SK-N-MC (cell line): ENCODE measurements around the gene ACTL7A.
"Not testable (repeated sequence)": the region's sequence is repeated elsewhere in the genome, so short reads cannot be mapped to it uniquely, and the experiment has no call there.

Source experiments
- DNase-seq: peaks from one replicate; pipeline ENCODE4 v3.0.0-alpha.2; 2011; ENCODE audit warnings: low read depth, low spot score
- H3K27ac ChIP-seq: fragments of 200-600 bp; sonication (generic); 2 replicates; pipeline ENCODE4 v1.5.1; 2016; ENCODE audit warnings: mixed run types
- H3K36me3 ChIP-seq: fragments of 200-600 bp; sonication (generic); 2 replicates; pipeline ENCODE4 v1.6.1; 2017; ENCODE audit warnings: antibody characterized with exemption, low read length, mixed read lengths; ENCODE audit not compliant: insufficient read depth
- H3K4me3 ChIP-seq: fragments of 200-600 bp; sonication (generic); 2 replicates; pipeline ENCODE4 v1.5.1; 2016
- H3K9ac ChIP-seq: fragments of 200-600 bp; sonication (generic); 2 replicates; pipeline ENCODE4 v1.8.0; 2017; ENCODE audit warnings: mixed run types, mixed read lengths; ENCODE audit not compliant: insufficient read length
- H3K9me3 ChIP-seq: fragments of 200-600 bp; sonication (generic); 2 replicates; pipeline ENCODE4 v1.6.1; 2017; ENCODE audit warnings: low read depth, mild to moderate bottlenecking, antibody characterized with exemption, low read length, moderate library complexity, mixed read lengths
- EZH2 ChIP-seq: fragments of 200-600 bp; sonication (generic); IDR thresholded peaks from one replicate; pipeline ENCODE4 v1.6.1; 2017; ENCODE audit warnings: antibody characterized with exemption
- FOXP2 ChIP-seq: optimal IDR thresholded peaks from 2 replicates; pipeline ENCODE3; 2011; ENCODE audit warnings: mild to moderate bottlenecking, moderate library complexity; ENCODE audit not compliant: insufficient read depth; ENCODE audit errors: extremely low read length, control extremely low read depth
- POLR2AphosphoS5 ChIP-seq: IDR thresholded peaks from 2 replicates; pipeline ENCODE4 v1.6.1; 2012; ENCODE audit warnings: mild to moderate bottlenecking, low read depth, low read length, borderline replicate concordance

ACTL7A gene

DNA sequence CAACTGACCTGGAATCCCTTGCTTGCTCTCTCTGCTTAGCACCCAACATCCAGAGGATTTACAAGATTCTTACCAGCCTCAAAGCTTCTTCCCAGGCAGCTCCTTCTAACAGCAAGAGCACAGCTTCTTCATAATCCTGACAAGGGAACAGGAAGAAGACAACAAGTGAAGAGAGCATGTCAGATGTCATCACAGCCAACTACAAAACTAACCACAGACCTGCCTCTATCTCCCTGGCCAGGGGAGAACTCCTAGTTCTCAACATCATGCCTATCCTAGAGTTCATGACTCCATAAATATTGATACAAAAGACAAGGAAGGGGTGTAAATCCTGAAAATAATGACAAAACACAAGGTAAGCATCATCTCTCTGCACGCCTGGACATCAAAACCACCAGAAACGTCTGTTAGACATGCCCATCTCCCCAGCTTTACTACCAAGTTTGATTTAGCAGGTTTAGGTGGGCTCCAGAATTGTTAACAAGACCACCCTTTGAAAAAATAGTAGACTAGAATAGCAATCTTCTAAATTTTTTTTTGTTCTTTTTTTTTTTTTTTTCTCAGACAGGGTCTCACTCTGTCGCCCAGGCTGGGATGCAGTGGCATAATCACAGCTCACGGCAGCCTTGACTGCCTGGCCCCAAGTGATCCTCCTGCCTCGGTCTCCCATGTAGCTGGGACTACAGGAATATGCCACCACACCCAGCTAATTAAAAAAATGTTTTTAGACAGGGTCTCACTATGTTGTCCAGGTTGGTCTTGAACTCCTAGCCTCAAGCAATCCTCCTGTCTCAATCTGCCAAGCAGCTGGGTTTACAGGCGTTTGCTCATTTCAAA is 20.2 kb downstream of the ACTL7A start:
- Histone ChIP-seq H3K9ac (no peak overlapping the region), H3K27ac (no peak overlapping the region), H3K36me3 (peaks cover 50% of the 10 kb centered on the region), H3K9me3 (no peaks in the 10 kb centered on the region), H3K4me3 (no peak overlapping the region)
- TF ChIP-seq FOXP2 (no peak), EZH2 (no peak), POLR2AphosphoS5 (no peak)
- no peak for DNase-seq

DNA sequence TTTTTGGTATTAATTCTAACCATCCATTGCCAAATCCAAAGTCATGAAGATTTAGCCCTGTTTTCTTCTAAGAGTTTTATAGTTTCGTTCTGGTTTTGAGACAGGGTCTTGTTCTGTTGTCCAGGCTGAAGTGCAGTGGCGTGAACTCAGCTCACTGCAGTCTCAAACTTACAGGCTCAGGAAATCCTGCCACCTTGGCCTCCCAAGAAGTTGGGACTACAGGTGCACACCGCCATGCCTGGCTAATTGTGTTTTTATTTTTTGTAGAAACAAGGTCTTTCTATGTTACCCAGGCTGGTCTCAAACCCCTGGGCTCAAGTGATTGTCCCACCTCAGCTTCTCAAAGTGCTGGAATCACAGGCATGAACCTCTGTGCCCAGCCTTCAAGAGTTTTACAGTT is 21.0 kb downstream of the ACTL7A start:
- Histone ChIP-seq H3K4me3 (no peak overlapping the region), H3K9ac (no peak overlapping the region), H3K9me3 (no peaks in the 10 kb centered on the region), H3K27ac (no peak overlapping the region), H3K36me3 (peaks cover 42% of the 10 kb centered on the region)
- DNase-seq: no peak
- no peak for TF ChIP-seq POLR2AphosphoS5
- TF ChIP-seq FOXP2: no peak
- no peak for TF ChIP-seq EZH2

DNA sequence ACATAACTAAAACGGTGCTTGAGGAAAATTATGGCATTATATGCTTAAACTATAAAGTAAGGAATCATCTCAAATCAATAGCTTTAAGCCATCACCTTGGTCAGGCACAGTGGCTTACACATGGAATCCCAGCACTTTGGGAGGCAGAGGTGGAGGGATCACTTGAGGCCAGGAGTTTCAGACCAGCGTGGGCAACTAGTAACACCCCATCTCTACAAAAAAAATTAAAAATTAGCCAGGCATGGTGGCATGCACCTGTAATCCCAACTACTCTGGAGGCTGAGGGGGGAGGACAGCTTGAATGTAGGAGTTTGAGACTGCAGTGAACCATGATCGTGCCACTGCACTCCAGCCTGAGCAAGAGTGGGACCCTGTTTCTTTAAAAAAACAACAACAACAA is 22.6 kb downstream of the ACTL7A start:
- no peak overlapping the region for H3K27ac ChIP-seq
- peaks cover 41% of the 10 kb centered on the region for H3K36me3 ChIP-seq

DNA sequence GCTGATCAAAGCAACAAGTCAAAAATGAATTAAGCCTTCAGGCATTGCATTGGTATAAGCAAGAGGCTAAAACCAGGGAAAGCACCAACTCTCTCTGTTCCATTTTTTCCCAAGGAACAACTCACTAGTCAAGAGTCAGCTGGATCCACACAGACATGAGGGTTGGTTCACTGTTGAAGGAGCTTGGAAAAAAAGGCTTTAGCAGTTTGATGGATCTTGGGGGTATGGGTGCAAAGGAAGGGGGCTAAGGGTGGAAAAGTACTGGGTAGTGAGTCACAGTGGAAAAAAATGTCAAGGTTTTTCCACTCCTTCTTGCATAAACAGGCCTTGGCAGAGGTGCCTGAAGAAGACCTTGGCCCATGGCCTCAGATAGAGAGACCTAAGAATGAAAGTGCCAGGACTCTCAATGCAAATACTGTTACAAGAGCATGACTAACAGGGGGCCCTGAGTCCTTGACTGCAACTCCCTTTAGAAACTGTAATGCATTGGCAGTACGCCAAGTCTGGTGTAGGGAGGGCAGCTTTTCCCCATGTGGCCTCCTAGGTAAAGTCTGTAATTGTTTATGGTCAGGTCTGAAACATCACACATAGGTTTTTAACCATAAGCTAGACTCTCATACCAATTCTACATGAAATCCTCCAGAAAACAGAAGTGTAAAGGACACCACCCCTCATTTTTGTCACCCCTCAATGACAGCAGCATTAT is 23.7 kb downstream of the ACTL7A start:
- peaks cover 46% of the 10 kb centered on the region for H3K36me3 ChIP-seq
- H3K27ac ChIP-seq: no peak overlapping the region
- H3K9me3 ChIP-seq: no peaks in the 10 kb centered on the region
- no peak overlapping the region for H3K9ac ChIP-seq
- TF ChIP-seq FOXP2: no peak
- no peak for TF ChIP-seq EZH2
- no peak for TF ChIP-seq POLR2AphosphoS5
- no peak overlapping the region for H3K4me3 ChIP-seq
- peak; percentile 10 for DNase-seq

More for the DNA sequence above, 22.6 kb downstream of the ACTL7A start:
- no peak for DNase-seq
- Histone ChIP-seq H3K9me3 (no peaks in the 10 kb centered on the region), H3K9ac (no peak overlapping the region), H3K4me3 (no peak overlapping the region)
- no peak for TF ChIP-seq POLR2AphosphoS5

DNA sequence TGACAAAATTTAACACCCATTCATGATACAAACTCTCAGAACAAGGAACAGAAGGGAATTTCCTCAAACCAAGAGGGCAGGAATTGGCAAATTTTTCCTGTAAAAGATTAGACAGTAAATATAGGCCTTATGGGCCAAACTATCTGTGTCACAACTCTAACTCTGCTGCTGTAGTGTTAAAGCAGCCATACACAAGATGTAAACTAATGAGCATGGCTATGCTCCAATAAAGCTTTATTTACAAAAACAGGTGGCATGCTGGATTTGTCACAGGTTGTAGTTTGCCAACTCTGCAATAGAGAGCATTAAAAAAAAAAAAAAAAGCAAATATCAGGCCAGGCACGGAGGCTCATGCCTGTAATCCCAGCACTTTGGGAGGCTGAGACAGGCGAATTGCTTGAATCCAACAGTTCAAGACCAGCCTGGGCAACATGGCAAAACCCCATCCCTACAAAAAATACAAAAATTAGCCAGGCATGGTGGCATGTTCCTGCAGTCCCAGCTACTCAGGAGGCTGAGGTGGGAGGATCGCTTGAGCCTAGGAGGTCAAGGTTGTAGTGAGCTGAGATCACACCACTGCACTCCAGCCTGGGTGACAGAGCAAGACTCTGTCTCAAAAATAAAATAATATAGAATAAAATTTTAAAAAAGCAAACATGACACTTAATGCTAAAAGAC is 24.7 kb downstream of the ACTL7A start:
- peaks cover 55% of the 10 kb centered on the region for H3K36me3 ChIP-seq
- not testable (repeated sequence) for H3K27ac ChIP-seq, H3K4me3 ChIP-seq, DNase-seq, H3K9me3 ChIP-seq, H3K9ac ChIP-seq

DNA sequence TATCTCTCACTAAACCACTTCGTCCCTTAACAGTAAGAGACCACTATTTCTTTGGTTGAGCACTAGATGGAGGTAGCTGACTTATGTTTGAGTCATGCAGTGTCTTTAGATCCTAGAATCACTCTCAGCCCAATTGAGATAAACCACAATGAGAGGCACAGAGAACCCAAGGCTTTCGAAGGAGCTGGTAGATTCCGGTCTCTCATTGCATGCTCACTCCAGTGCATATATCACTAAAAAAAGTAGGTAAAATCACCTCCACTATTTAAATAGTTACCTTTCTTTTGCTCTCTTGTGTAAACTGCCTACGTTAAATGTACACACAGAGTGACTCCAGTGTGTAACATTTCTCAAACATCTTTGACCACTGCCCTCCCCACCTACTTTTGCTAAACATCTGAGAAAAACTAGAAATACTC is 27.6 kb downstream of the ACTL7A start:
- H3K27ac ChIP-seq: no peak overlapping the region
- H3K4me3 ChIP-seq: no peak overlapping the region
- DNase-seq: no peak
- no peak for TF ChIP-seq EZH2
- no peak for TF ChIP-seq FOXP2
- TF ChIP-seq POLR2AphosphoS5: no peak
- no peaks in the 10 kb centered on the region for H3K9me3 ChIP-seq
- H3K36me3 ChIP-seq: peaks cover 59% of the 10 kb centered on the region
- H3K9ac ChIP-seq: no peak overlapping the region

DNA sequence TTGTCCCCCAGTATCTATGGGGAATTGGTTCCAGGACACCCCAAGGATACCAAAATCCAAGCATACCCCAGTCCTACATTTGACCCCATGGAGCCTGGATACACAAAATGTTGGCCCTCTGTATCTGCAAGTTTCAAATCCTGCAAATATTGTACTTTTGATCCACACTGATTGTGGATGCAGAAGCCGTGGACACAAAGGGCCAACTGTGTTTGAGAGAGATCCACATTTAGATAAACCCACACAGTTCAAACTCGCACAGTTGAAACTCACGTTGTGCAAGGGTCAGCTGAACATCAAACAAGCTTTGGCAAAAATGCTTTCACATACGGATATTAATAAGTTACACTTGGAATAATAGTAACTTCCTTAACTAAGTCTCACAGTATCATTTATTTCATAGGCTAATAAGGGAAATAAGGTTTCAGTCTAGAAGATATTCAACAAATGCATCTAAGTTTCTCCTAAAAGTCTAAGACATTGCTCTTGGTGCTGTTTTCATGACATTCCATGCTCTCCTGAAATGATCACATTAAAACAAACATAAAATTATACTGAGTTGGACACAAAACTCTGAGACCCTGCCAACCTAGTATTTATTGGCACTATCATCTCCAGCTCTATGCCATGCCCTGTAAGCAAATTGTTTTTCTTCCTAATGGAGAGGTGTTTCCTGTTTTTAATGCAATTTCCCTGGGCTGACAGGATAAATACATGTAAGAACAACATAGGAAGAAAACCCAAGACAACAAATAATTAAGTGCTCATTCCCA is 32.3 kb downstream of the ACTL7A start:
- Histone ChIP-seq H3K9ac (no peak overlapping the region), H3K36me3 (peaks cover 75% of the 10 kb centered on the region), H3K4me3 (no peak overlapping the region), H3K27ac (no peak overlapping the region), H3K9me3 (no peaks in the 10 kb centered on the region)
- TF ChIP-seq EZH2: no peak
- TF ChIP-seq POLR2AphosphoS5: no peak
- TF ChIP-seq FOXP2: no peak
- no peak for DNase-seq

DNA sequence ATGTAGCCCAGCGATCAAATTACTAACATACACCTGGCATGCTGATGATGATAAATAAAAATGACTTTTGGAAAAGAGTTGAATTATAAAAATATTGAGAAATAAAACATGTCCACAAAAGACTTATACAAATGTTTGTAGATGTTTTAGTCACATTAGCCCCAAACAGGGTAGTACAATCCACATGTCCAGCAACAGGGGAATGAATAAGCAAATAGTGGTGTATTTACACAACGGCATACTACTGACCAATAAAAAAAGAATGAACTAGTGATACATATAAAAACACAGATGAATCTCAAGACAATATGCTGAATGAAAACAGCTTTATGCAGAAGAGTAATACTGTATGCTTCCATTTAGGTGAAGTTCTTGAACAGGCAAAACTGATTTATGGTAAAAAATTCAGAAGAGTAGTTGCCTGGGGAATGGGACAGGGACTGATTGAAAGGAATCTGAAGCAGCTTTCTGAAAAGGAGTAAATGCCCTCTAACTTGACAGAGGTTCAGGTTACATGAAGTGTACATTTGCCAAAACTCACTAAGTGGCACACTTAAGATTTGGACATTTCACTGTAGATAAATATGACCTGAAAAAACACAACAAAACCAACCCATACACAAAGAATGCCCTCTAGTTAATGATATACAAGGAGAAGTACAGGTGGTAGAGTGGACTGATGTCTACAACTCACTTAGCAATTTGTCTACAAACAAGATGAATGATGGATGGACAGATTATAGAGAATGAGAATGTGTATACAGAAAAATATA is 35.4 kb downstream of the ACTL7A start:
- Histone ChIP-seq H3K9me3 (no peaks in the 10 kb centered on the region), H3K36me3 (peaks cover 70% of the 10 kb centered on the region), H3K9ac (no peak overlapping the region), H3K4me3 (no peak overlapping the region), H3K27ac (no peak overlapping the region)
- no peak for DNase-seq
- TF ChIP-seq EZH2 (no peak), FOXP2 (no peak), POLR2AphosphoS5 (no peak)

DNA sequence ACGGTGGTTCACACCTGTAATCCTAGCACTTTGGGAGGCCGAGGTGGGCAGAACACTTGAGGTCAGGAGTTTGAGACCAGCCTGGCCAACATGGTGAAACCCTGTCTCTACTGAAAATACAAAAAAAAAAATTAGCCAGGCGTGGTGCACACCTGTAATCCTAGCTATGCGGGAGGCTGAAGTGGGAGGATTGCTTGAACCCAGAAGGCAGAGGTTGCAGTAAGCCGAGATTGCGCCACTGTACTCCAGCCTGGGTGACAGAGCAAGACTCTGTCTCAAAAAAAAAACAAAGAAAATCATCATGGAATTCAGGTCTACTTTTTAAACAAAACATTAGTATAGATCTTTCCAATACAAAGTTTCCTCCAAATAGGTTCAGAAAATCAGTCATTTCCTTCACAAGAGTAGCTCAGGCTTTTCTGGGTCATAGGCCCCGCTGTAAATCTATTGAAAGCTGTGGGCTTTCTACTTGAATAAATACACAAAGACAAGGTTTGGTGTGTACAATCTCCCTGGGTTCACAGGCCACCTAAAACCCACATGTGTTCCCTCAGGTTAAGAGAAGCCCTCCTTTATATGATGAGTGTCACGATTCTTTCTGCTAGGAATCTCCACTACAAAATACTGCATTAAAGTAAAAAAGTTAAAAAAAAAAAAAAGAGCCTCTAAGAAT is 37.1 kb downstream of the ACTL7A start:
- peaks cover 71% of the 10 kb centered on the region for H3K36me3 ChIP-seq
- not testable (repeated sequence) for H3K9me3 ChIP-seq, DNase-seq, H3K9ac ChIP-seq, H3K27ac ChIP-seq, H3K4me3 ChIP-seq
